ENCODE measurements around the gene CTNND2. TPM values are rescaled to one million over a fixed set of nuclear protein-coding genes. Genes with fewer than 3 reads are reported as not detected.

CTNND2 gene
- total RNA-seq, 3 donors from 2014 or later (not counting 1 experiment from before 2014, with no cell fraction given) = not detected

DNA sequence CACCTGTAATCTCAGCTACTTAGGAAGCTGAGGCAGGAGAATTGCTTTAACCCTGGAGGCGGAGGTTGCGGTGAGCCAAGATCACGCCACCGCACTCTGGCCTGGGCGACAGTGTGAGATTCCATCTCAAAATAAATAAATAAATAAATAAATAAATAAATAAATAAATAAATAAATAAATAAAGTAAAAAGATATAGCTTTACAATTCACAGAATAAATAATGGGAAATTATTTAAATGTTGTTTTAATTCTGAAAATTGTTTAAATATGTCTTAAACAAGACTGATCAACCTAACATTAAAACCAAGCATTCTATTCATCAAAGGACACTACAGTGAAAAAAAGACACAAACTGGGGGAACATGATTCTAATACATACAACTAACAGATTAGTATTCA is 357.1 kb downstream of the CTNND2 start:
- Mint-ChIP-seq H3K36me3 (no peaks in the 10 kb centered on the region), H3K9me3 (no peaks in the 10 kb centered on the region), H3K4me3 (no peak overlapping the region), H3K27ac (no peak overlapping the region), H3K4me1 (no peaks in the 10 kb centered on the region), H3K27me3 (ENCODE audit: low read depth in 2 of 2) (peaks cover 19 to 39% of the 10 kb centered on the region in 2 donors)
- DNase-seq = no peak
- intact Hi-C loops (cut with micrococcal nuclease) = no loop called here
- Histone ChIP-seq H3K36me3 (ENCODE audit: control insufficient read depth, insufficient read depth, low read length) (no peaks in the 10 kb centered on the region), H3K4me3 (ENCODE audit: low read length) (no peak overlapping the region), H3K9me3 (ENCODE audit: control insufficient read depth, insufficient read depth, low read length) (no peaks in the 10 kb centered on the region), H3K27ac (ENCODE audit: low read length) (no peak overlapping the region), H3K4me1 (ENCODE audit: control insufficient read depth, insufficient read depth, low read length) (no peaks in the 10 kb centered on the region), H3K27me3 (ENCODE audit: control insufficient read depth, insufficient read depth, low read length) (no peaks in the 10 kb centered on the region)
- TF ChIP-seq, protein P1, sequence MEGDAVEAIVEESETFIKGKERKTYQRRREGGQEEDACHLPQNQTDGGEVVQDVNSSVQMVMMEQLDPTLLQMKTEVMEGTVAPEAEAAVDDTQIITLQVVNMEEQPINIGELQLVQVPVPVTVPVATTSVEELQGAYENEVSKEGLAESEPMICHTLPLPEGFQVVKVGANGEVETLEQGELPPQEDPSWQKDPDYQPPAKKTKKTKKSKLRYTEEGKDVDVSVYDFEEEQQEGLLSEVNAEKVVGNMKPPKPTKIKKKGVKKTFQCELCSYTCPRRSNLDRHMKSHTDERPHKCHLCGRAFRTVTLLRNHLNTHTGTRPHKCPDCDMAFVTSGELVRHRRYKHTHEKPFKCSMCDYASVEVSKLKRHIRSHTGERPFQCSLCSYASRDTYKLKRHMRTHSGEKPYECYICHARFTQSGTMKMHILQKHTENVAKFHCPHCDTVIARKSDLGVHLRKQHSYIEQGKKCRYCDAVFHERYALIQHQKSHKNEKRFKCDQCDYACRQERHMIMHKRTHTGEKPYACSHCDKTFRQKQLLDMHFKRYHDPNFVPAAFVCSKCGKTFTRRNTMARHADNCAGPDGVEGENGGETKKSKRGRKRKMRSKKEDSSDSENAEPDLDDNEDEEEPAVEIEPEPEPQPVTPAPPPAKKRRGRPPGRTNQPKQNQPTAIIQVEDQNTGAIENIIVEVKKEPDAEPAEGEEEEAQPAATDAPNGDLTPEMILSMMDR (IDR thresholded peaks at IDR 0.05) = no peak
- no peak for ATAC-seq
- 94% methylated on average over 2 of the region's 5 CpGs for WGBS (ENCODE audit: insufficient coverage)

DNA sequence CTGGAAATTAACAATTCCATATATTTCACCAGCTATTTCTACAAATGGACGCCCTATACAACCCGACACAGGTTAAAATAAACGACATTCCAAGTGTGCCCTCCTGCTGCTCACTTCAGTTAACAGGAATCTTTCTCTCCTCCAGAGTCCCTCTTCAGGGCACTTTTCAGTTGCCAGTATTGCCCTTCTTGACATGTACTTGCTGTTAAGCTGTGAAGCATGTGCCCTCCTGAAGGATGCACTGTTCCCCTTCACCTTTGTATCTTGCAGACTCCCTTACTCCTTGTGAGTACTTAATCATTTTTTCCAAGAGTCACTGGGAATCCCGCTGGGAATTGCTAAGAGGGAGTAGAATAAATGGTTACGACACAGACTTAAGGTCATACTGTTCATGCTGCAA is 364.1 kb downstream of the CTNND2 start:
- Mint-ChIP-seq H3K4me3 (no peak overlapping the region), H3K9me3 (no peaks in the 10 kb centered on the region), H3K27ac (no peak overlapping the region), H3K27me3 (ENCODE audit: low read depth in 2 of 2) (peaks cover 13 to 18% of the 10 kb centered on the region in 2 donors), H3K4me1 (no peaks in the 10 kb centered on the region), H3K36me3 (no peaks in the 10 kb centered on the region)
- 95% methylated on average over 5 of the region's 5 CpGs for WGBS (ENCODE audit: insufficient coverage)
- DNase-seq (no peak), ATAC-seq (no peak)
- Histone ChIP-seq H3K9me3 (ENCODE audit: control insufficient read depth, insufficient read depth, low read length) (no peaks in the 10 kb centered on the region), H3K36me3 (ENCODE audit: control insufficient read depth, insufficient read depth, low read length) (no peaks in the 10 kb centered on the region), H3K27me3 (ENCODE audit: control insufficient read depth, insufficient read depth, low read length) (no peaks in the 10 kb centered on the region), H3K27ac (ENCODE audit: low read length) (no peak overlapping the region), H3K4me3 (ENCODE audit: low read length) (no peak overlapping the region), H3K4me1 (ENCODE audit: control insufficient read depth, insufficient read depth, low read length) (no peaks in the 10 kb centered on the region)
- intact Hi-C loops (cut with micrococcal nuclease) = no loop called here
- TF ChIP-seq, protein P1 (IDR thresholded peaks at IDR 0.05) = no peak

DNA sequence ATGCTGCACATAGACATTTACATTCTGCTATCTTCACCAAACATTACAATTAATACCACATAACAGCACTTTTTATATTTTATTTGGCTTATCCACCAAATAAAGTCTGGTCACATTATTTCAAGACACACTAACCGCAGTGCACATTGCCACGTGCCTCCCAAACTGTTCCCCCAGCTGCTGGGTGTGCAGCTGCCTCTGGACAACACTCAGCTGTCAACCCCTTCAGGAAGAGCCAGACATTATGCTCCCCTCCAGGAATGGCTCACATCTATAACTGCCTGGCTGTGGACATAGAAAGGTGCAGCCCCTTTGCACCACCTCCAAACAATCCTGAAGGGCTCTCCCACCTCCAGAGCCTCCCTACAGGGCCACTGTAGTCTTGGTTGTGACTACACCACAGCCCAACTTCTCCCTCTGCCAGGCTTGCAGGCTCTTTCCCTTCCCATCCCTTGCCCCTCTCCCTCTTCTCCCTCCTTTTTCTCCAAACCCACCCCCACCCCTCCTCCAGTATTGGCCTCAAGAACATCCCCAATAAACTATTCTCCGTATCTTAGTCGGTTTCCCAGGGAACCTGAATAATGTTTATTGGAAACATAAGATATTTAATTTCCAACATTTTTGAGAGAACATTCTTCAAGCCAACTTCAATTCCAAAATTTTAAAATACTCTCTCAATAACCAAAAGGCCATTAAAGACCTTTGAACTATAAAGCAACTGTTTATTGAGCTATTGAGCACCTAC is 372.3 kb downstream of the CTNND2 start:
- Histone ChIP-seq H3K36me3 (ENCODE audit: control insufficient read depth, insufficient read depth, low read length) (no peaks in the 10 kb centered on the region), H3K27ac (ENCODE audit: low read length) (no peak overlapping the region), H3K4me1 (ENCODE audit: control insufficient read depth, insufficient read depth, low read length) (no peaks in the 10 kb centered on the region), H3K4me3 (ENCODE audit: low read length) (no peak overlapping the region), H3K9me3 (ENCODE audit: control insufficient read depth, insufficient read depth, low read length) (no peaks in the 10 kb centered on the region), H3K27me3 (ENCODE audit: control insufficient read depth, insufficient read depth, low read length) (no peaks in the 10 kb centered on the region)
- H3K27ac Mint-ChIP-seq = no peak overlapping the region
- no peaks in the 10 kb centered on the region for H3K36me3 Mint-ChIP-seq
- DNase-seq (no peak), ATAC-seq (no peak)
- H3K27me3 Mint-ChIP-seq (ENCODE audit: low read depth in 2 of 2) = no peaks in the 10 kb centered on the region
- no peaks in the 10 kb centered on the region for H3K9me3 Mint-ChIP-seq
- WGBS (ENCODE audit: insufficient coverage) = 95% methylated on average over 2 of the region's 4 CpGs
- TF ChIP-seq, protein P1 (IDR thresholded peaks at IDR 0.05) = no peak
- no peak overlapping the region for H3K4me3 Mint-ChIP-seq
- no peaks in the 10 kb centered on the region for H3K4me1 Mint-ChIP-seq
- intact Hi-C loops (cut with micrococcal nuclease) = no loop called here

DNA sequence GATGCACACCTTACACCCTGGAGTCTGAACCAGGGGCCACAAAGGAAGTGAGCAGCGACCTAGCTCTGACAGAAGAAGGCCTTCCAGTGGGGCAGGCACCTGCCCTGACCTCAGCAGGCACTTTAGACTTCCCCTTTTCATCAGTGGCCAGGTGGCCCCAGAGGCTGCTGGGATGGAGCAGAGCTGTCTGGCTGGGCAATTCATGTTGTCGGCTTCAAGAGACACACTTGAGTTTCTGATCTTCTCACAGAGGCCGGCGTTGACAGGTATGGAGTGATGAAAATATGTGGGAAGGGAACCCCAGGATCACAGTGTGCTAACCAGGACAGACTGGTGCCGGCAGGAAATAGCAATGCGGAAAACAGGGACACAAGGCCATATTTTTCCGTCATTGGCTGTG is 375.5 kb downstream of the CTNND2 start:
- TF ChIP-seq, protein P1 (IDR thresholded peaks at IDR 0.05) = no peak
- Histone ChIP-seq H3K36me3 (ENCODE audit: control insufficient read depth, insufficient read depth, low read length) (no peaks in the 10 kb centered on the region), H3K27ac (ENCODE audit: low read length) (no peak overlapping the region), H3K27me3 (ENCODE audit: control insufficient read depth, insufficient read depth, low read length) (no peaks in the 10 kb centered on the region), H3K9me3 (ENCODE audit: control insufficient read depth, insufficient read depth, low read length) (no peaks in the 10 kb centered on the region), H3K4me3 (ENCODE audit: low read length) (no peak overlapping the region), H3K4me1 (ENCODE audit: control insufficient read depth, insufficient read depth, low read length) (no peaks in the 10 kb centered on the region)
- no peaks in the 10 kb centered on the region for H3K27me3 Mint-ChIP-seq (ENCODE audit: low read depth in 2 of 2)
- 86% methylated on average over 7 of the region's 7 CpGs for WGBS (ENCODE audit: insufficient coverage)
- H3K9me3 Mint-ChIP-seq = no peaks in the 10 kb centered on the region
- no peaks in the 10 kb centered on the region for H3K36me3 Mint-ChIP-seq
- no peak overlapping the region for H3K4me3 Mint-ChIP-seq
- H3K27ac Mint-ChIP-seq = no peak overlapping the region
- ATAC-seq (no peak), DNase-seq (no peak)
- intact Hi-C loops (cut with micrococcal nuclease) = no loop called here
- peaks cover 8 to 9% of the 10 kb centered on the region in 2 donors for H3K4me1 Mint-ChIP-seq
